HL-60/S4 treated with retinoic acid at 250 ng/mL for 4 days and 3 days (cell line): ENCODE measurements around the gene MT1B.

ENCODE experiments used
- in situ Hi-C: fragments of 300-500 bp; cut with MboI; formaldehyde crosslinking; loops from 2 replicates; pipeline ENCODE4 v1.7.0; 2022; ENCODE audit warnings: low sequenced_read_pairs

The MT1B gene

GRCh38 chr16:56651586-56651985 is at the start of gene MT1B:
TSS of gene MT1B (plus strand) at chr16:56651886. CDS start at chr16:56651954, 68 bp downstream.
- in situ Hi-C loops: no loop called here

- in situ Hi-C loops: no loop called here
These were observed 48.1 kb upstream of the MT1B start for GRCh38 chr16:56603589-56603988.

- in situ Hi-C loops: no loop called here
These were observed 46.7 kb upstream of the MT1B start for GRCh38 chr16:56604966-56605365.

GRCh38 chr16:56605475-56605874 is 46.2 kb upstream of the MT1B start:
- in situ Hi-C loops: no loop called here

GRCh38 chr16:56606071-56606475 is 45.6 kb upstream of the MT1B start:
- in situ Hi-C loops: no loop called here

- in situ Hi-C loops: no loop called here
These were observed 45.1 kb upstream of the MT1B start for GRCh38 chr16:56606476-56607108.

- in situ Hi-C loops: no loop called here
These were observed 44.5 kb upstream of the MT1B start for GRCh38 chr16:56607109-56607618.

- in situ Hi-C loops: no loop called here
These were observed 44.0 kb upstream of the MT1B start for GRCh38 chr16:56607675-56608042.

GRCh38 chr16:56608043-56608875 is 43.4 kb upstream of the MT1B start, which contains the start of gene MT2A:
TSS of gene MT2A (plus strand) at chr16:56608584. CDS start at chr16:56608656, 72 bp downstream.
- in situ Hi-C loops: no loop called here

- in situ Hi-C loops: no loop called here
These were observed 42.7 kb upstream of the MT1B start for GRCh38 chr16:56608876-56609462.

GRCh38 chr16:56609463-56609921 is 42.2 kb upstream of the MT1B start:
- in situ Hi-C loops: no loop called here

GRCh38 chr16:56610017-56610608 is 41.6 kb upstream of the MT1B start:
- in situ Hi-C loops: no loop called here

GRCh38 chr16:56610609-56611111 is 41.0 kb upstream of the MT1B start:
- in situ Hi-C loops: no loop called here

- in situ Hi-C loops: no loop called here
These were observed 40.3 kb upstream of the MT1B start for GRCh38 chr16:56611281-56611833.

GRCh38 chr16:56613706-56614105 is 38.0 kb upstream of the MT1B start:
- in situ Hi-C loops: no loop called here

GRCh38 chr16:56614549-56614991 is 37.1 kb upstream of the MT1B start:
- in situ Hi-C loops: no loop called here

- in situ Hi-C loops: no loop called here
These were observed 36.3 kb upstream of the MT1B start for GRCh38 chr16:56615353-56615752.

- in situ Hi-C loops: no loop called here
These were observed 35.0 kb upstream of the MT1B start for GRCh38 chr16:56616608-56617211.

GRCh38 chr16:56617212-56618085 is 34.2 kb upstream of the MT1B start:
- in situ Hi-C loops: no loop called here
